Memory B cell (primary cell): ENCODE results near the gene SH3RF2.

Experiments
- ATAC-seq: fragments of 150-1000 bp; cut with Tn5 transposase; 2 replicates; pipeline ENCODE4 v1.10.0; 2021; ENCODE audit warnings: low read depth, mild to moderate bottlenecking, moderate library complexity
- DNase-seq, 2 donors: peaks; one replicate each; pipeline ENCODE4 v3.0.0; 2022; ENCODE audit warnings: low spot score in 2 of 2
- H3K27ac Mint-ChIP-seq: one replicate; pipeline ENCODE4 v1.8.0; 2022; ENCODE audit warnings: mild to moderate bottlenecking, moderate library complexity, mixed read lengths
- H3K27me3 Mint-ChIP-seq: one replicate; pipeline ENCODE4 v1.8.0; 2022; ENCODE audit warnings: mixed read lengths
- H3K36me3 Mint-ChIP-seq: one replicate; pipeline ENCODE4 v1.8.0; 2022; ENCODE audit warnings: mild to moderate bottlenecking, mixed read lengths
- H3K4me1 Mint-ChIP-seq: one replicate; pipeline ENCODE4 v1.8.0; 2022; ENCODE audit warnings: mixed read lengths
- H3K4me3 Mint-ChIP-seq: one replicate; pipeline ENCODE4 v1.8.0; 2022; ENCODE audit warnings: mild to moderate bottlenecking, moderate library complexity, mixed read lengths
- H3K9me3 Mint-ChIP-seq: one replicate; pipeline ENCODE4 v1.8.0; 2022; ENCODE audit warnings: mixed read lengths

The SH3RF2 gene

GRCh38 chr5:145937432-145938250, 1.3 kb downstream of the SH3RF2 start:
- Mint-ChIP-seq H3K4me3 (no peak overlapping the region), H3K27ac (no peak overlapping the region), H3K9me3 (peaks cover 3% of the 10 kb centered on the region), H3K4me1 (peaks cover 2% of the 10 kb centered on the region), H3K27me3 (peaks cover 17% of the 10 kb centered on the region), H3K36me3 (peaks cover 2% of the 10 kb centered on the region)
- DNase-seq (no peak), ATAC-seq (no peak)

DNA sequence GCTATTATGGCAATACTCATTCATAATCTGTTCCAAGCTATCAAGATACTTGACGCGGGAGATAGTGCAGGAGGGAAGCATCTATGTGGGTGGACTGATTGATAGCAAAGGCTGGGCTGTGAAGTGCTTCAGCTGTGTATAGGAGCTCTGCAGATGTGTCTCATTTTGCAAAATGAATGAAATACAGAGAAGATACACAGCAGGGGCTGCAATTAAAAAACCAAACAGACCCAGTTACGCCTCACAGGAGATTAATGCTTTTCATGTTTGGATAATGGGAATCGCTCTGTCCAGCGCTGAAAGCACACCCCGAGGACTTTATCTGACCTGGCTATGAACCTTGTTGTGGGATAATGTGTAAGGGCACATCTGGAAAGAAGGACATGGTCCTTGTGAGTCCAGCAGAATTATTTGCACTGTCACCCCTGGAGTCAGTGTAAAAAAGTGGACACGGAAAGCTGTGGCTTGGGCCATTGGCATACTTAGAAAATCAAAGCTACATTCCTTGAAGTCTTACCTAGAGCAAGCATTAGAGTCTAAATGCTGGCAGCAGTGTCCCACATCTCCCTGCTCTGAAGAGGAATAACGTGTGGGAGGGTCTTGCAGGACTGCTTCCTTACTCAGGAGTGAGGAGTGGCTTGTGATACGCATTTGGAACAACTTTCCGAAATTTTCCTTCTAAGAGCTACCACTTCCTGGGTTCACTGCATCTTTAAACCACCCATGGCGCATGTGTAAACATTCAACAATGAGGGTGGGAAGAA, 2.6 kb downstream of the SH3RF2 start:
- Mint-ChIP-seq H3K36me3 (no peaks in the 10 kb centered on the region), H3K4me3 (no peak overlapping the region), H3K27ac (no peak overlapping the region), H3K27me3 (peaks cover 13% of the 10 kb centered on the region), H3K4me1 (peaks cover 2% of the 10 kb centered on the region), H3K9me3 (no peaks in the 10 kb centered on the region)
- no peak for DNase-seq
- ATAC-seq, result no peak

DNA sequence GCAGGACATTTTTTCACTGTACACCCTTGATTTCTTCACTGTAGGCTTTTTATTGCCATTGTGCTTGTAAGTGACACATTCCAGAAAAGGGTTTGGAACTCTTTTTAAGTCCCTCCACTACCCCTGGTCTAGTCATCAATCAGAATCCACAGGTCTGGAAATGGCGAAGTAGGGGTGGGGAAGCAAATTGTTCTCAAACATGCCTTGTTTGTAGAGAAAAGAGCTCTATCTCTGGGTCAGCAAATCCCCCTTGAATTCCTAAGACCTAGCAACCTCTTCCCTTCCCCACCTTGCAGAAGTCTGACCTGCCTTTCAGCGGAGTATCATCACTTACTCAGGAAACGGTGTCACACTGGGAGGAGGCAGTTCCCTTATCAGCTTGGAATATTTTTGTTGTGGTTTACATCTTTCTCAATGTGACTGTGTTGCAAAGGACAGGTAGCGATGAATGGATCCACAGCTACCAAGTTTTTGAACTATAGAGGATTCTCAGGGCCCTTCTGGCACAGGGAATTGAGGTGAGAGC, 3.2 kb downstream of the SH3RF2 start:
- H3K9me3 Mint-ChIP-seq, result no peaks in the 10 kb centered on the region
- no peak for DNase-seq
- peaks cover 10% of the 10 kb centered on the region for H3K27me3 Mint-ChIP-seq
- H3K36me3 Mint-ChIP-seq, result no peaks in the 10 kb centered on the region
- H3K4me3 Mint-ChIP-seq, result no peak overlapping the region
- H3K4me1 Mint-ChIP-seq, result peaks cover 2% of the 10 kb centered on the region
- no peak for ATAC-seq
- H3K27ac Mint-ChIP-seq, result no peak overlapping the region

DNA sequence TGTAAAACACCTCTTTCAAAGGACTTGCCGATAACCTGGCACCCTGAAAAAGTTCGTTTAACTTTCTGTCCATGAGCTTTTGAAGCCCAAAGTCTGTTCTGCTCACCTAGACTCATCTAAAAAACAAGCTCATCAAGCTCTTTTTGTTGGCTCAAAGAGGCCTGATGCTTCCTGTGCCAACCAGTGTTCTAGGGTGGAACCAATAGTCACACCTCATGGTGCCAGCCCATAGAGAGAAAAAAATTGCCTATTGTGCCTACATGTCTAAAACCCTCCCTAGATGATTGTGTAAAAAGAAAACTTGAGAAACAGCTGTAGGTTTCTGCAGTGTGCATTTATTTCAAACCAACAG, 4.7 kb downstream of the SH3RF2 start:
- H3K36me3 Mint-ChIP-seq, result no peaks in the 10 kb centered on the region
- H3K4me3 Mint-ChIP-seq, result no peak overlapping the region
- ATAC-seq, result no peak
- H3K27ac Mint-ChIP-seq, result no peak overlapping the region
- H3K27me3 Mint-ChIP-seq, result peaks cover 12% of the 10 kb centered on the region
- no peak for DNase-seq
- peaks cover 2% of the 10 kb centered on the region for H3K4me1 Mint-ChIP-seq
- no peaks in the 10 kb centered on the region for H3K9me3 Mint-ChIP-seq

GRCh38 chr5:145941448-145942130, 5.2 kb downstream of the SH3RF2 start:
- Mint-ChIP-seq H3K36me3 (no peaks in the 10 kb centered on the region), H3K4me3 (no peak overlapping the region), H3K9me3 (no peaks in the 10 kb centered on the region), H3K27me3 (peaks cover 9% of the 10 kb centered on the region), H3K27ac (no peak overlapping the region), H3K4me1 (no peaks in the 10 kb centered on the region)
- DNase-seq, result no peak
- ATAC-seq, result no peak

- no peaks in the 10 kb centered on the region for H3K4me1 Mint-ChIP-seq
- H3K9me3 Mint-ChIP-seq, result no peaks in the 10 kb centered on the region
Measured at GRCh38 chr5:145942201-145942600, 5.8 kb downstream of the SH3RF2 start.

GRCh38 chr5:145942749-145943148, 6.4 kb downstream of the SH3RF2 start:
- Mint-ChIP-seq H3K9me3 (no peaks in the 10 kb centered on the region), H3K36me3 (no peaks in the 10 kb centered on the region), H3K4me1 (no peaks in the 10 kb centered on the region), H3K27ac (no peak overlapping the region), H3K4me3 (no peak overlapping the region), H3K27me3 (peaks cover 5% of the 10 kb centered on the region)
- DNase-seq (no peak), ATAC-seq (no peak)

More at GRCh38 chr5:145942201-145942600, 5.8 kb downstream of the SH3RF2 start:
- H3K4me3 Mint-ChIP-seq, result no peak overlapping the region
- peaks cover 5% of the 10 kb centered on the region for H3K27me3 Mint-ChIP-seq
- no peak for ATAC-seq
- no peak overlapping the region for H3K27ac Mint-ChIP-seq
- no peaks in the 10 kb centered on the region for H3K36me3 Mint-ChIP-seq
- no peak for DNase-seq

GRCh38 chr5:145943674-145944121, 7.3 kb downstream of the SH3RF2 start:
- Mint-ChIP-seq H3K4me1 (no peaks in the 10 kb centered on the region), H3K27me3 (peaks cover 5% of the 10 kb centered on the region), H3K9me3 (no peaks in the 10 kb centered on the region), H3K36me3 (no peaks in the 10 kb centered on the region), H3K27ac (no peak overlapping the region), H3K4me3 (no peak overlapping the region)
- DNase-seq (no peak), ATAC-seq (no peak)

DNA sequence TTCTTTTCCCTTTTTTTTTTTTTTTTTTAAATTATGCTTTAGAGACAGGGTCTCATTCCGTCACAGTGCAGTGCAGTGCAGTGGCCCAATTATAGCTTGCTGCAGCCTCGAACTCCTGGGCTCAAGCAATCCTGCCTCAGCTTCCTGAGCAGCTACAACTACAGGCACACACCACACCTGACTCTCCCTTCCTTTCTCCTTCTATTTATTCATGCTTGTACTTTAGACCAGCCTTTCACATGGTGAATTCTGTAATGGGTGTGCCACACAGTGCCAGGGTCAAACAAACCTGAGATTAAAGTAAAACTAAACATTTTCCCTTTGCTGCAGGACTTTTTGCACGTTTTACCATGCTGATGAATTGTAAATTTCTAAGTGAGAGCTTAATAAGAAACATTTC, 8.0 kb downstream of the SH3RF2 start:
- Mint-ChIP-seq H3K36me3 (no peaks in the 10 kb centered on the region), H3K4me3 (no peak overlapping the region), H3K27me3 (peaks cover 5% of the 10 kb centered on the region), H3K4me1 (no peaks in the 10 kb centered on the region), H3K27ac (no peak overlapping the region), H3K9me3 (no peaks in the 10 kb centered on the region)
- no peak for ATAC-seq
- no peak for DNase-seq

GRCh38 chr5:145945620-145946111, 9.3 kb downstream of the SH3RF2 start:
- no peak overlapping the region for H3K27ac Mint-ChIP-seq
- no peaks in the 10 kb centered on the region for H3K4me1 Mint-ChIP-seq
- peaks cover 5% of the 10 kb centered on the region for H3K27me3 Mint-ChIP-seq
- no peaks in the 10 kb centered on the region for H3K9me3 Mint-ChIP-seq
- DNase-seq (no peak), ATAC-seq (no peak)
- H3K36me3 Mint-ChIP-seq, result no peaks in the 10 kb centered on the region
- no peak overlapping the region for H3K4me3 Mint-ChIP-seq

DNA sequence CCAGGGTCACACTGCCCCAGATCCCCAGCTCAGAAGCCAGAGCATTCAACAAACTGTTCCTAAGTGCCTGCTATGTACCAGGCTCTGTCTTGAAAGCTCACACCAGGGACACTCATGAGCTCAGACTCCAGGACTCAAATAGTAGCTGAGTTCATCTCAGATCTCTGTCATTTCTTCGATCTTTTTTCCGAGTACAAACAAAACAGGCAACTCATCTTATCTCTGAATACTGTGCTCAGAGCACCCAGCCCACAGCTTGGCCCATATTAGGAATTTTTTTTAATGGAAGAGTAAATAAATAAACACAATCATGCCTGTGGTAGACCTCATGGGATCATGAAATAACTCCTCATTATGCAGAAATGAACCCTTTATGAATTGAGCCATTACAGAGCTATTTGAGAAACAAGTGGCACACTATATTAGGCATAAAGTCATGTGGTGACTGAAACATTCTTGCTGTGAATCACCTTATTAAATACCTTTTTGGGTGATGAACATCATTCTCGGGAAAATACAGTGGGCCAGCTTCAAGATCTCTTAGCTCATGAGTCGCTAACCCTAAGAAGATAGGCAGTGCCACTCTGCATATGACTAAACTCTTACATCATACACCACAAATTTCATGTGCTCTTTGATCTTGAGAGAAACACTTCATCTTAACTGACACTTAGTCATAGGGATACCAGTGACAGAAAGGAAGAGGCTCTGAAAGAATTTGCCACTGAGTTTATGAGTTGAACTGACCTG, 9.9 kb downstream of the SH3RF2 start:
- no peak for ATAC-seq
- Mint-ChIP-seq H3K4me3 (no peak overlapping the region), H3K27me3 (peaks cover 5% of the 10 kb centered on the region), H3K4me1 (no peaks in the 10 kb centered on the region), H3K9me3 (no peaks in the 10 kb centered on the region), H3K36me3 (no peaks in the 10 kb centered on the region), H3K27ac (no peak overlapping the region)
- no peak for DNase-seq

DNA sequence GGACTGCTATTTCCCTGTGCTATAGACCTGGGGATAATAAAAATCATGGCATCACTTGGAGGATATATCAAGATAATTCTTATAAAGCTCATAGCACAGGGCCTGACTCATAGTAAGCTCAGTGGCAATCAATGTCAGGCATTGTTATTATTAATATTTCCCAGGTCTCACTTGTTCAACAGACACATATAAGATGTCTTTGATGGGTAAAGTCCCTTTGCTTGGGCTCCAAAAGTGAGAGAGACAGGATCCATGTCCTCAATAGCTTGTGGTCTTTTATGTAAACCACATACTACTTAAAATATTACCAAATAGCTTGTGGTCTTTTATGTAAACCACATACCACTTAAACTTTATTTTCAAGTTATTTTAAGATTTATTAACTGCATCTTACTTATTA, 11.2 kb downstream of the SH3RF2 start:
- no peak overlapping the region for H3K4me3 Mint-ChIP-seq
- H3K9me3 Mint-ChIP-seq, result no peaks in the 10 kb centered on the region
- DNase-seq (no peak), ATAC-seq (no peak)
- no peaks in the 10 kb centered on the region for H3K36me3 Mint-ChIP-seq
- H3K27me3 Mint-ChIP-seq, result peaks cover 2% of the 10 kb centered on the region
- H3K27ac Mint-ChIP-seq, result no peak overlapping the region
- H3K4me1 Mint-ChIP-seq, result no peaks in the 10 kb centered on the region

DNA sequence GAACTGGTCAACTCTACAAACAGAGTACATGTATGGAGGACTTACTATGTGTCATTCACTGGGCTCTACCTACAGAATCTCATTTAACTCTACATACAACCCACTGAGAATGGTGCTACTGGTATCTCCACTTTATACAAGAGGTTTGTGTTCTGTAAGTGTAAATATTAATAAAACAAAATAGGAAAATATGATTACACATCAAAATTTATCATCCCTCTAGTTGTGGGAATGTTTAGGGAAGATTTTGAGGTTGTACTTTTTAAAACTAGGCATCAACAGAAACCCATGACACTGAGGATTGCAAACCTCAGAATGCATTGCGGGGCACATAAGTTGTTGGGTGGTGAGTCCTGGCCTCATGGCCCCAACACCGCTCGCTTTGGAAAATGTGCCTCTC, 11.7 kb downstream of the SH3RF2 start:
- H3K27me3 Mint-ChIP-seq, result peaks cover 2% of the 10 kb centered on the region
- no peaks in the 10 kb centered on the region for H3K4me1 Mint-ChIP-seq
- DNase-seq (no peak), ATAC-seq (no peak)
- no peaks in the 10 kb centered on the region for H3K36me3 Mint-ChIP-seq
- H3K4me3 Mint-ChIP-seq, result no peak overlapping the region
- no peaks in the 10 kb centered on the region for H3K9me3 Mint-ChIP-seq
- no peak overlapping the region for H3K27ac Mint-ChIP-seq
